Effector memory CD4-positive, alpha-beta T cell (primary cell): ENCODE data around the gene NDST4.

Source experiments
- DNase-seq, 3 donors: peaks; one replicate each; pipeline ENCODE4 v3.0.0-alpha.2; 2020
- H3K27ac ChIP-seq: 2 replicates; pipeline ENCODE4 v1.7.0; 2013; ENCODE audit warnings: mild to moderate bottlenecking, low read length, moderate library complexity; ENCODE audit not compliant: insufficient read depth, poor library complexity, severe bottlenecking
- H3K27me3 ChIP-seq: replicated peaks from 2 replicates; pipeline ENCODE4 v1.7.0; 2013; ENCODE audit warnings: mild to moderate bottlenecking, low read length; ENCODE audit not compliant: insufficient read depth, control insufficient read depth, poor library complexity, severe bottlenecking
- H3K36me3 ChIP-seq: 2 replicates; pipeline ENCODE4 v1.7.0; 2013; ENCODE audit warnings: mild to moderate bottlenecking, low read length, moderate library complexity; ENCODE audit not compliant: control insufficient read depth, insufficient read depth
- H3K4me1 ChIP-seq: 2 replicates; pipeline ENCODE4 v1.7.0; 2013; ENCODE audit warnings: low read length, mild to moderate bottlenecking; ENCODE audit not compliant: control insufficient read depth, insufficient read depth, poor library complexity, severe bottlenecking
- H3K4me3 ChIP-seq: 2 replicates; pipeline ENCODE4 v1.7.0; 2013; ENCODE audit warnings: low read length, low read depth, mild to moderate bottlenecking; ENCODE audit not compliant: insufficient read depth, poor library complexity, severe bottlenecking
- H3K9me3 ChIP-seq: 2 replicates; pipeline ENCODE4 v1.7.0; 2013; ENCODE audit warnings: mild to moderate bottlenecking, low read length, moderate library complexity; ENCODE audit not compliant: control insufficient read depth

Gene NDST4

GRCh38 chr4:115076691-115077090 lies 36.7 kb downstream of the NDST4 start:
- H3K9me3 ChIP-seq = no peaks in the 10 kb centered on the region
- no peaks in the 10 kb centered on the region for H3K4me1 ChIP-seq
- H3K27ac ChIP-seq = no peak overlapping the region
- DNase-seq = no peak
- H3K27me3 ChIP-seq = no peaks in the 10 kb centered on the region
- H3K36me3 ChIP-seq = no peaks in the 10 kb centered on the region
- no peak overlapping the region for H3K4me3 ChIP-seq

GRCh38 chr4:115058533-115058932 lies 54.9 kb downstream of the NDST4 start:
- no peak overlapping the region for H3K27ac ChIP-seq

GRCh38 chr4:115054836-115055235 lies 58.6 kb downstream of the NDST4 start:
- Histone ChIP-seq H3K36me3 (no peaks in the 10 kb centered on the region), H3K27me3 (no peaks in the 10 kb centered on the region), H3K4me3 (no peak overlapping the region), H3K9me3 (no peaks in the 10 kb centered on the region), H3K4me1 (no peaks in the 10 kb centered on the region), H3K27ac (no peak overlapping the region)
- no peak for DNase-seq

More at GRCh38 chr4:115058533-115058932, 54.9 kb downstream of the NDST4 start:
- DNase-seq = no peak
- Histone ChIP-seq H3K9me3 (no peaks in the 10 kb centered on the region), H3K27me3 (no peaks in the 10 kb centered on the region), H3K36me3 (no peaks in the 10 kb centered on the region), H3K4me3 (no peak overlapping the region), H3K4me1 (no peaks in the 10 kb centered on the region)

- H3K27me3 ChIP-seq = no peaks in the 10 kb centered on the region
- H3K9me3 ChIP-seq = no peaks in the 10 kb centered on the region
- no peak overlapping the region for H3K27ac ChIP-seq
- no peak for DNase-seq
- no peak overlapping the region for H3K4me3 ChIP-seq
- no peaks in the 10 kb centered on the region for H3K4me1 ChIP-seq
- H3K36me3 ChIP-seq = no peaks in the 10 kb centered on the region
Measured at GRCh38 chr4:115053313-115053712, 60.1 kb downstream of the NDST4 start.

- no peak overlapping the region for H3K4me3 ChIP-seq
- no peaks in the 10 kb centered on the region for H3K4me1 ChIP-seq
- H3K27me3 ChIP-seq = no peaks in the 10 kb centered on the region
- no peaks in the 10 kb centered on the region for H3K36me3 ChIP-seq
- H3K9me3 ChIP-seq = no peaks in the 10 kb centered on the region
- DNase-seq = no peak
- H3K27ac ChIP-seq = no peak overlapping the region
Measured at GRCh38 chr4:115042496-115042895, 70.9 kb downstream of the NDST4 start.

- Histone ChIP-seq H3K4me1 (no peaks in the 10 kb centered on the region), H3K4me3 (no peak overlapping the region), H3K36me3 (no peaks in the 10 kb centered on the region), H3K27me3 (no peaks in the 10 kb centered on the region), H3K27ac (no peak overlapping the region), H3K9me3 (no peaks in the 10 kb centered on the region)
- DNase-seq = no peak
Measured at GRCh38 chr4:115030281-115030680, 83.1 kb downstream of the NDST4 start.

- no peak for DNase-seq
- no peaks in the 10 kb centered on the region for H3K9me3 ChIP-seq
- H3K27ac ChIP-seq = no peak overlapping the region
- no peak overlapping the region for H3K4me3 ChIP-seq
- H3K27me3 ChIP-seq = no peaks in the 10 kb centered on the region
- no peaks in the 10 kb centered on the region for H3K36me3 ChIP-seq
- H3K4me1 ChIP-seq = no peaks in the 10 kb centered on the region
Measured at GRCh38 chr4:115028682-115029410, 84.6 kb downstream of the NDST4 start.

- Histone ChIP-seq H3K4me1 (no peaks in the 10 kb centered on the region), H3K9me3 (no peaks in the 10 kb centered on the region), H3K27me3 (no peaks in the 10 kb centered on the region), H3K27ac (no peak overlapping the region), H3K36me3 (no peaks in the 10 kb centered on the region), H3K4me3 (no peak overlapping the region)
- DNase-seq = no peak
Measured at GRCh38 chr4:114999880-115000279, 113.5 kb downstream of the NDST4 start.

GRCh38 chr4:114998316-114998715 lies 115.1 kb downstream of the NDST4 start:
- no peaks in the 10 kb centered on the region for H3K36me3 ChIP-seq
- no peak overlapping the region for H3K27ac ChIP-seq
- DNase-seq = no peak
- no peaks in the 10 kb centered on the region for H3K4me1 ChIP-seq
- H3K9me3 ChIP-seq = no peaks in the 10 kb centered on the region
- H3K4me3 ChIP-seq = no peak overlapping the region
- no peaks in the 10 kb centered on the region for H3K27me3 ChIP-seq

GRCh38 chr4:114997576-114998247 lies 115.7 kb downstream of the NDST4 start:
- Histone ChIP-seq H3K4me1 (no peaks in the 10 kb centered on the region), H3K4me3 (no peak overlapping the region), H3K9me3 (no peaks in the 10 kb centered on the region), H3K27me3 (no peaks in the 10 kb centered on the region), H3K27ac (no peak overlapping the region), H3K36me3 (no peaks in the 10 kb centered on the region)
- DNase-seq = no peak
